HEK293 (cell line): ENCODE measurements around the gene RHOG.

Source experiments
- ATF2 ChIP-seq: fragments of 450-650 bp; formaldehyde crosslinking; IDR thresholded peaks from 2 replicates; pipeline ENCODE4 v1.5.1; 2016; ENCODE audit warnings: missing biosample characterization, missing genetic modification characterization, low read depth
- ELK4 ChIP-seq: IDR thresholded peaks from 2 replicates; pipeline ENCODE4 v1.6.1; 2011; ENCODE audit warnings: mild to moderate bottlenecking, low read depth, low read length, borderline replicate concordance
- FEZF1 ChIP-seq: fragments of 450-650 bp; formaldehyde crosslinking; IDR thresholded peaks from 2 replicates; pipeline ENCODE4 v1.5.1; 2016; ENCODE audit warnings: missing biosample characterization, missing genetic modification characterization
- SALL2 ChIP-seq: fragments of 450-650 bp; formaldehyde crosslinking; IDR thresholded peaks from 2 replicates; pipeline ENCODE4 v1.5.0; 2017; ENCODE audit warnings: missing biosample characterization, mild to moderate bottlenecking, missing genetic modification characterization, borderline replicate concordance
- SCRT1 ChIP-seq: fragments of 450-650 bp; formaldehyde crosslinking; IDR thresholded peaks from 2 replicates; pipeline ENCODE4 v1.5.1; 2016; ENCODE audit warnings: missing biosample characterization, missing genetic modification characterization, borderline replicate concordance
- SP2 ChIP-seq: fragments of 450-650 bp; formaldehyde crosslinking; IDR thresholded peaks from 2 replicates; pipeline ENCODE4 v1.5.1; 2016; ENCODE audit warnings: missing biosample characterization, missing genetic modification characterization
- SP3 ChIP-seq: fragments of 450-650 bp; formaldehyde crosslinking; IDR thresholded peaks from 2 replicates; pipeline ENCODE4 v1.5.1; 2016; ENCODE audit warnings: missing biosample characterization, missing genetic modification characterization
- ZBTB21 ChIP-seq: fragments of 450-650 bp; formaldehyde crosslinking; IDR thresholded peaks from 2 replicates; pipeline ENCODE4 v1.5.1; 2017; ENCODE audit warnings: missing biosample characterization, missing genetic modification characterization
- ZBTB26 ChIP-seq: fragments of 450-650 bp; formaldehyde crosslinking; optimal IDR thresholded peaks from 2 replicates; pipeline ENCODE3; 2016; ENCODE audit warnings: missing biosample characterization, mild to moderate bottlenecking, missing genetic modification characterization
- ZBTB6 ChIP-seq: fragments of 450-650 bp; formaldehyde crosslinking; IDR thresholded peaks from 2 replicates; pipeline ENCODE4 v1.5.1; 2017; ENCODE audit warnings: missing biosample characterization, missing genetic modification characterization
- ZBTB8A ChIP-seq: fragments of 450-650 bp; formaldehyde crosslinking; IDR thresholded peaks from 2 replicates; pipeline ENCODE4 v1.5.1; 2016; ENCODE audit warnings: missing biosample characterization, missing genetic modification characterization
- ZFP69B ChIP-seq: fragments of 450-650 bp; formaldehyde crosslinking; IDR thresholded peaks from 2 replicates; pipeline ENCODE4 v1.5.1; 2016; ENCODE audit warnings: missing biosample characterization, missing genetic modification characterization
- ZNF148 ChIP-seq: fragments of 450-650 bp; formaldehyde crosslinking; IDR thresholded peaks from 2 replicates; pipeline ENCODE4 v1.5.0; 2017; ENCODE audit warnings: missing biosample characterization, missing genetic modification characterization, borderline replicate concordance
- ZNF155 ChIP-seq: fragments of 450-650 bp; formaldehyde crosslinking; IDR thresholded peaks from 2 replicates; pipeline ENCODE4 v1.5.1; 2016; ENCODE audit warnings: missing biosample characterization, missing genetic modification characterization
- ZNF174 ChIP-seq: fragments of 450-650 bp; formaldehyde crosslinking; IDR thresholded peaks from 2 replicates; pipeline ENCODE4 v1.5.0; 2017; ENCODE audit warnings: missing biosample characterization, mild to moderate bottlenecking, missing genetic modification characterization
- ZNF24 ChIP-seq: fragments of 450-650 bp; formaldehyde crosslinking; IDR thresholded peaks from 2 replicates; pipeline ENCODE4 v1.5.1; 2016; ENCODE audit warnings: missing biosample characterization, missing genetic modification characterization
- ZNF354C ChIP-seq: fragments of 450-650 bp; formaldehyde crosslinking; IDR thresholded peaks from 2 replicates; pipeline ENCODE4 v1.5.1; 2016; ENCODE audit warnings: missing biosample characterization, missing genetic modification characterization, low read depth, borderline replicate concordance
- ZNF37A ChIP-seq: fragments of 450-650 bp; IDR thresholded peaks from 2 replicates; pipeline ENCODE4 v1.5.1; 2018; ENCODE audit warnings: missing biosample characterization, missing genetic modification characterization
- ZNF391 ChIP-seq: fragments of 450-650 bp; formaldehyde crosslinking; IDR thresholded peaks from 2 replicates; pipeline ENCODE4 v1.5.1; 2016; ENCODE audit warnings: low read depth, missing biosample characterization, missing genetic modification characterization, borderline replicate concordance
- ZNF398 ChIP-seq: fragments of 450-650 bp; formaldehyde crosslinking; IDR thresholded peaks from 2 replicates; pipeline ENCODE4 v1.5.1; 2017; ENCODE audit warnings: missing biosample characterization, missing genetic modification characterization
- ZNF549 ChIP-seq: fragments of 450-650 bp; IDR thresholded peaks from 2 replicates; pipeline ENCODE4 v1.5.1; 2018; ENCODE audit warnings: missing biosample characterization, missing genetic modification characterization, mild to moderate bottlenecking, inconsistent platforms, moderate library complexity
- ZNF610 ChIP-seq: fragments of 450-650 bp; formaldehyde crosslinking; IDR thresholded peaks from 2 replicates; pipeline ENCODE4 v1.5.1; 2016; ENCODE audit warnings: missing biosample characterization, missing genetic modification characterization, borderline replicate concordance
- ZSCAN4 ChIP-seq: fragments of 450-650 bp; formaldehyde crosslinking; IDR thresholded peaks from 2 replicates; pipeline ENCODE4 v1.5.1; 2017; ENCODE audit warnings: missing biosample characterization, missing genetic modification characterization

Gene RHOG

GRCh38 chr11:3807909-3808860 lies 32.6 kb downstream of the RHOG start, which contains the start of gene PGAP2 (continued):
- TF ChIP-seq ZSCAN4 (tag by site-specific recombination) (no peak), ZBTB26 (no peak), ZNF155 (no peak), ZNF549 (tag by site-specific recombination) (no peak), ZNF174 (tag by site-specific recombination) (no peak), ATF2 (tag by site-specific recombination) (no peak), ZBTB21 (tag by site-specific recombination) (no peak), ZNF148 (tag by site-specific recombination) (no peak), FEZF1 (no peak), ZNF398 (tag by site-specific recombination) (no peak), SP2 (peak; percentile 42; the same call in 1 of the 2 replicates), ZNF391 (no peak), ZNF24 (no peak), SP3 (tag by site-specific recombination) (peak; percentile 50; the same call in 1 of the 2 replicates), ZNF354C (no peak), ZNF37A (tag by site-specific recombination) (no peak), SALL2 (tag by site-specific recombination) (no peak), ZBTB6 (tag by site-specific recombination) (no peak), ELK4 (no peak), ZNF610 (tag by site-specific recombination) (no peak), ZFP69B (tag by site-specific recombination) (no peak), ZBTB8A (no peak), SCRT1 (tag by site-specific recombination) (peak; percentile 97)
